IPS-18a (cell line): ENCODE measurements around the gene TRIM17.

ENCODE experiments used
- H3K27ac ChIP-seq: one replicate; pipeline ENCODE4 v1.5.1; 2013; ENCODE audit warnings: low read length
- H3K27me3 ChIP-seq: one replicate; pipeline ENCODE4 v1.6.1; 2013; ENCODE audit warnings: mild to moderate bottlenecking, low read length; ENCODE audit not compliant: control insufficient read depth, insufficient read depth
- H3K36me3 ChIP-seq: one replicate; pipeline ENCODE4 v1.6.1; 2013; ENCODE audit warnings: low read depth, low read length; ENCODE audit not compliant: control insufficient read depth
- H3K4me1 ChIP-seq: one replicate; pipeline ENCODE4 v1.6.1; 2013; ENCODE audit warnings: low read depth, low read length; ENCODE audit not compliant: control insufficient read depth
- H3K4me3 ChIP-seq: one replicate; pipeline ENCODE4 v1.5.1; 2013; ENCODE audit warnings: low read length
- H3K9ac ChIP-seq: one replicate; pipeline ENCODE4 v1.6.1; 2013; ENCODE audit warnings: mild to moderate bottlenecking, low read length, moderate library complexity
- H3K9me3 ChIP-seq: one replicate; pipeline ENCODE4 v1.6.1; 2013; ENCODE audit warnings: low read depth, low read length; ENCODE audit not compliant: control insufficient read depth

The TRIM17 gene

DNA sequence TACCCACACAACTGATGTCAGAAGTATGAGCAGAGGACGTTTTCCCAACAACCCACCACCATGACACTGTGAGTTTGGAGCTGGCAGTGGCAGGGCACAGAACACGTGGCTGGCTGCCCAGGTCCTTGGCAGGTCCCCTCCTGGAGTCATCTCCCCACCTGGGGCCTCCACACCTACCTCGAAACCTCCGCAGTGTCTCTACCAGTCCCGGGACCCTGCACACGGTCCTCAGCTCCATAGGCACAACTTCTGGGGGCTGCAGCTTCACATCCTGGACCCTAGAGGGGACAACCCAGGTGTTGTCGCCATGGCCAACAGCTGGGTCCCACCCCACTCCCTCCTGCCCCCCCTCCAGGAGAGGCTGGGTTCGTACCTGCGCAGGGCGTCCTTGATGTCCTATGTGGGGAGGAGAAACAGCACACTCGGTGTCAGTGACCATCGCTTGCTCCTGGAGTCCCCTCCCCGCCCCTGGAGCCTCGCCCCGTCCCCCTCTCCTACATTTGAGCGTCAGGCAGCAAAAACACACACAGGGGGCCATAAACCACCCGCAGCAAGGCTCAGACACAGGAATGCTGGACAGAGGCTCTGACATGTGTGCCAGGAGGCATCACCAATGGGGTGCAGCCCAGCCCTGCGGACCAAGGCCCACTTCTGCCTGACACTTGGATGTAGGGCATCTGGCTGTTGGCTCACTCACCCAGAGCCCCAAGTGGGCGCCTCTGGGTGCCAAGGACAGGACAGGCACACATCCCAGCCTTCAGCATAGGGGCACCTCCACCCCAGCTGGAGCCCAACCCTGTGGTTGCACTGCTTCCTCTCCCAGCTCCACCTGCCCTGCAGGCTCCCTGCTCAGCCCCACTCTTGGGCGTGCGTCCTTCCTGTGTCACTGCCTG, 19.6 kb downstream of the TRIM17 start:
- Histone ChIP-seq H3K36me3 (peaks cover 46% of the 10 kb centered on the region), H3K4me1 (no peaks in the 10 kb centered on the region), H3K4me3 (no peak overlapping the region), H3K9me3 (no peaks in the 10 kb centered on the region), H3K9ac (no peak overlapping the region), H3K27me3 (no peaks in the 10 kb centered on the region), H3K27ac (no peak overlapping the region)

- H3K9me3 ChIP-seq = no peaks in the 10 kb centered on the region
- H3K4me3 ChIP-seq = no peak overlapping the region
- no peak overlapping the region for H3K27ac ChIP-seq
- no peak overlapping the region for H3K9ac ChIP-seq
- no peaks in the 10 kb centered on the region for H3K27me3 ChIP-seq
- H3K4me1 ChIP-seq = no peaks in the 10 kb centered on the region
- peaks cover 41% of the 10 kb centered on the region for H3K36me3 ChIP-seq
Measured at GRCh38 chr1:228394571-228395394, 21.9 kb downstream of the TRIM17 start.

DNA sequence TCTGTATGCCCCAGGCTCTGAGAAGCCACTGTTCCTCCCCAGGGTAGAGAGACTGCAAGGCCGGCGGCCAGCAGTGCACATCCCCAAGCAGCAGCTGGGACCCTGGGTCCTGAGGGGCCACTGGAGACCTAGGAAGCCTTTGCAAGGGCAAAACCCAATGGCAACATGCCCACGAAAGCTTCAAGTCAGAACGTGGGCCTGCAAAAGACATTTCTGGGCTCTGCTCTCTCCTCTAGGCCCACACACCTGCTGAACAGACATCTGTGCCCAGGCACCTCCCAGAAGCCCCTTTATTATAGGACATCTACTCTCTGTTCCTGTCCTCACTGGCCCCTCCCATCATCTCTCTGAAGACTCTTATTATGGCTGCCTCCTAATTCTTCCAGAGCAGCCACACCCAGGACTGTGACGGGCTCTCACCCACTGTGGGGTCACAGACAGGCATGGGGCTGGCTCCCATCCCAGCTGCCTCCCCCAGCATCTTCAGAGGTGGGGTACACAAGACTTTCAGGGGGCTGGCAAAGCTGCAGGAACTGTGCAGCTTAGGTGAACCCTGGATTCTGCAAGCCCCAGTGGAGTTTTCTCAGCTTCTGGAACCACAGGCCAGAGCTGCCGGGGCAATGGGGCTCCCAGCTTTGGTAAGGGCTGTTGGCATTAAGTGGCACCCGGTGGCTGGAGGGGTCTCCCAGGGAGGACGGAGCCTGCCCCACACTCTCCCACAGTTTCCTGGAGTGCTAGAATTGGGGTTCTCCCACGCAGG, 22.7 kb downstream of the TRIM17 start:
- Histone ChIP-seq H3K4me3 (no peak overlapping the region), H3K4me1 (no peaks in the 10 kb centered on the region), H3K9ac (no peak overlapping the region), H3K27me3 (no peaks in the 10 kb centered on the region), H3K9me3 (no peaks in the 10 kb centered on the region), H3K36me3 (peaks cover 38% of the 10 kb centered on the region), H3K27ac (no peak overlapping the region)

GRCh38 chr1:228393268-228393701, 23.4 kb downstream of the TRIM17 start:
- Histone ChIP-seq H3K27ac (no peak overlapping the region), H3K4me3 (no peak overlapping the region), H3K4me1 (no peaks in the 10 kb centered on the region), H3K9ac (no peak overlapping the region), H3K27me3 (no peaks in the 10 kb centered on the region), H3K9me3 (no peaks in the 10 kb centered on the region), H3K36me3 (peaks cover 37% of the 10 kb centered on the region)

DNA sequence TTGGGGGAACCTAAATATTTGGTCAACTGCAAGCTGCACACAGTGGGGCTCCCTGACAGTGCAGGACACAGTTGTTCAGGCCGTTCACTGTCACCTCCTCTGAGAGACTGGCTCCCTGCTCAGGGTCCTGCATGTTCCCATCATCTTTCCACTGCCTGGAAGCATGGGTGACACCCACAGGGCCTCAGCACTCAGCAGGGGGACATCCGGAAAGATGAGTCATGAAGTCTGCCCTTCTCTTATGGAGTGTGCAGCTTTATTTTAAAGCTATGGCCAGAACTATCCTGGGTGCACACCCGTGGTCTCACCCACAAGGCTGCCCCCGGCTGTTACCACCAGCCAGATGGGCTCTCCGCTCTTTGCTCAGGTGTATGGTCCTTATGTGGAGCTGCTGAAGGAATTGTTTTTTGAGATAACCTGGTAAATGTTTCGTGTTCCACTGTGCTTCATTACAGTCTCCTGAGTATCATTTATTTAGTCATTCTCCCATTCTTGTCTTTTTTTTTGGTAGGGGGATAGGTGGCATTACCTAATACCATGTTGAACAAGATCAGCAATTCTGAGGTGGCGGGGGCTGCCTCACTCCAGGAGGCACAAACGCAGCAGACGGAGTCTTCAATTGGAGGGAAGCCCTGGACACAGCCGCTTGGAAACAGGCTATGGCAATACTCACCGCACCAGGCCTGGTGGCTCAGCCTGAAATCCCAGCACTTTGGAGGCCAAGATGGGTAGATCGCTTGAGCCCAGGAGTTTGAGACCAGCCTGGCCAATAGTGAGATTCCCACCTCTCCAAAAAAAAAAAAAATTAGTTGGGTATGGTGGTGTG, 24.3 kb downstream of the TRIM17 start:
- no peaks in the 10 kb centered on the region for H3K9me3 ChIP-seq
- no peak overlapping the region for H3K27ac ChIP-seq
- H3K27me3 ChIP-seq = no peaks in the 10 kb centered on the region
- peaks cover 27% of the 10 kb centered on the region for H3K36me3 ChIP-seq
- H3K4me3 ChIP-seq = no peak overlapping the region
- H3K9ac ChIP-seq = no peak overlapping the region
- no peaks in the 10 kb centered on the region for H3K4me1 ChIP-seq

DNA sequence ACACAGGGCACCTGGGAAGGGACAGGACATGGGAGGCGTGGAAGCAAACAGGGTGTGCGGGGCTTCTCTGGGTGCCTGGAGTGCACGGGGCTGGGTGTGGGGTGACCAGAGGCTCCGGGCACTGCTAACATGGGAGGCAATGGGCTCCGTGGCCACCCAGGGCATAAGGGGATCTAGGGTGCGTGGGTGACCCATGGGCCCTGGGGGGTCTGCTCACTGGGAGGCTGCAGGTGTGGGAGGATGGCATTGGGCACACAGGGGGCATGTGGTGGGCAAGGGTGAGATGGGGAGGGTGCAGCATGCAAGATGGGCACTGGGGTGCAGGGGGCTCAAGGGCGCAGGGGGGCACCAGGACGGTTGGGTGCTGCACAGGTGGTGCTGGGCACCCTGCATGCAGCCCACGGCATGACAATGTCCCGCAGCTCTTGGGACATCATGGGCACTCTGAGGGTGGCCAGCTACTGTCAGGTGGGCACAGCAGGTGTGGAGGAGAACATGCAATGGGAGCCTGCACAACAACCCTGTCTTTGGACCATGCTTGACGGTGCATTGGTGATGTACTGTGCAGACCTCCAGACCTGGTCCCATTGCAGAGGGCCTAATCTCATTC, 25.1 kb downstream of the TRIM17 start:
- Histone ChIP-seq H3K4me1 (no peaks in the 10 kb centered on the region), H3K27ac (no peak overlapping the region), H3K9me3 (no peaks in the 10 kb centered on the region)

GRCh38 chr1:228390649-228391048, 26.0 kb downstream of the TRIM17 start:
- no peak overlapping the region for H3K4me3 ChIP-seq
- peaks cover 11% of the 10 kb centered on the region for H3K36me3 ChIP-seq
- H3K27ac ChIP-seq = no peak overlapping the region
- peaks cover 3% of the 10 kb centered on the region for H3K27me3 ChIP-seq
- H3K4me1 ChIP-seq = no peaks in the 10 kb centered on the region
- H3K9me3 ChIP-seq = no peaks in the 10 kb centered on the region
- no peak overlapping the region for H3K9ac ChIP-seq

More for the DNA sequence above, 25.1 kb downstream of the TRIM17 start:
- H3K27me3 ChIP-seq = no peaks in the 10 kb centered on the region
- no peak overlapping the region for H3K9ac ChIP-seq
- H3K36me3 ChIP-seq = peaks cover 19% of the 10 kb centered on the region
- H3K4me3 ChIP-seq = no peak overlapping the region

DNA sequence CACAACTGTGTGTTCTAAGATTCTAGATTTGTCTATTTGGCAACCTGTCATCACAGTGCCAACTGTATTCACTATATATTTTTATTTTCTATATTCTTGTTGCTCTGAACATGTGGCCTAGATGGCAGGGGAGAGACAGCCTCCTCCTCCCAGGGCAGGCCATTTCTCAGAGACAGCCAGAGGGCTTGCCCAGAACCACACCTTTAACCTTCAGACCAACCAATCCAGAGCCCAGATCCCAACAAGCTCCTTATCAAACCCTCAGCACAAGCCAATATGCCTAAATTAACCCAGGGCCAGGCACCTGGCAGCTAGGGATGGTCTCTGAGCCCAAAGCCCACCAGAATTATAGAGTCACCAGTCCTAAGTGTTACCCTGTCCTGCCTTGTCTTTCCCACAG, 29.3 kb downstream of the TRIM17 start:
- Histone ChIP-seq H3K36me3 (peaks cover 4% of the 10 kb centered on the region), H3K9ac (no peak overlapping the region), H3K9me3 (no peaks in the 10 kb centered on the region), H3K4me1 (no peaks in the 10 kb centered on the region), H3K27me3 (peaks cover 13% of the 10 kb centered on the region), H3K27ac (no peak overlapping the region), H3K4me3 (no peak overlapping the region)

GRCh38 chr1:228385232-228385631, 31.4 kb downstream of the TRIM17 start:
- Histone ChIP-seq H3K4me1 (no peaks in the 10 kb centered on the region), H3K27ac (no peak overlapping the region), H3K36me3 (no peaks in the 10 kb centered on the region), H3K27me3 (peaks cover 27% of the 10 kb centered on the region), H3K9ac (no peak overlapping the region), H3K9me3 (no peaks in the 10 kb centered on the region), H3K4me3 (no peak overlapping the region)

GRCh38 chr1:228383773-228384172, 32.9 kb downstream of the TRIM17 start:
- H3K9me3 ChIP-seq = no peaks in the 10 kb centered on the region
- no peak overlapping the region for H3K27ac ChIP-seq
- no peak overlapping the region for H3K9ac ChIP-seq
- peaks cover 5% of the 10 kb centered on the region for H3K4me1 ChIP-seq
- H3K27me3 ChIP-seq = peaks cover 42% of the 10 kb centered on the region
- H3K4me3 ChIP-seq = no peak overlapping the region
- H3K36me3 ChIP-seq = no peaks in the 10 kb centered on the region
